HG02571 (cell line): ENCODE results near the gene ARHGEF19.
A peak's percentile ranks its signal among the peaks of the same experiment; 100 is the strongest.
"Not testable (repeated sequence)": the region's sequence is repeated elsewhere in the genome, so short reads cannot be mapped to it uniquely, and the experiment has no call there.

Experiments used
- ATAC-seq: cut with Tn5 transposase; IDR thresholded peaks from one replicate; pipeline ENCODE4 v1.9.1; 2021; ENCODE audit warnings: mild to moderate bottlenecking, moderate library complexity; ENCODE audit not compliant: unreplicated experiment

Gene ARHGEF19

DNA sequence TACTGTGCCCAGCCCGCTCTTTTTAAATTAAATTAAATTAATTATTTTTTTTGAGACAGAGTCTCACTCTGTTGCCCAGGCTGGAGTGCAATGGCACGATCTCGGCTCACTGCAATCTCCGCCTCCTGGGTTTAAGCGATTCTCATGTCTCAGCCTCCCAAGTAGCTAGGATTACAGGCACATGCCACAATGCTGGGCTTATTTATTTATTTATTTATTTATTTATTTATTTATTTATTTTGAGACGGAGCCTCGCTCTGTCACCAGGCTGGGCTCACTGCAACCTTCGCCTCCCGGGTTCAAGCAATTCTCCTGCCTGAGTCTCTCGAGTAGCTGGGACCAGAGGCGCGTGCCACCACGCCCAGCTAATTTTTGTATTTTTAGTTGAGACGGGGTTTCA lies 10.3 kb upstream of the ARHGEF19 start:
- ATAC-seq = not testable (repeated sequence)

- no peak for ATAC-seq
These were observed 9.0 kb upstream of the ARHGEF19 start for GRCh38 chr1:16221499-16221898.

GRCh38 chr1:16219968-16220500 lies 7.6 kb upstream of the ARHGEF19 start:
- ATAC-seq = no peak

- no peak for ATAC-seq
These were observed 6.2 kb upstream of the ARHGEF19 start for GRCh38 chr1:16218674-16219071.

- no peak for ATAC-seq
These were observed 5.7 kb upstream of the ARHGEF19 start for GRCh38 chr1:16218014-16218673.

- peak; percentile 70 for ATAC-seq
These were observed 4.8 kb upstream of the ARHGEF19 start for GRCh38 chr1:16217061-16217785.

DNA sequence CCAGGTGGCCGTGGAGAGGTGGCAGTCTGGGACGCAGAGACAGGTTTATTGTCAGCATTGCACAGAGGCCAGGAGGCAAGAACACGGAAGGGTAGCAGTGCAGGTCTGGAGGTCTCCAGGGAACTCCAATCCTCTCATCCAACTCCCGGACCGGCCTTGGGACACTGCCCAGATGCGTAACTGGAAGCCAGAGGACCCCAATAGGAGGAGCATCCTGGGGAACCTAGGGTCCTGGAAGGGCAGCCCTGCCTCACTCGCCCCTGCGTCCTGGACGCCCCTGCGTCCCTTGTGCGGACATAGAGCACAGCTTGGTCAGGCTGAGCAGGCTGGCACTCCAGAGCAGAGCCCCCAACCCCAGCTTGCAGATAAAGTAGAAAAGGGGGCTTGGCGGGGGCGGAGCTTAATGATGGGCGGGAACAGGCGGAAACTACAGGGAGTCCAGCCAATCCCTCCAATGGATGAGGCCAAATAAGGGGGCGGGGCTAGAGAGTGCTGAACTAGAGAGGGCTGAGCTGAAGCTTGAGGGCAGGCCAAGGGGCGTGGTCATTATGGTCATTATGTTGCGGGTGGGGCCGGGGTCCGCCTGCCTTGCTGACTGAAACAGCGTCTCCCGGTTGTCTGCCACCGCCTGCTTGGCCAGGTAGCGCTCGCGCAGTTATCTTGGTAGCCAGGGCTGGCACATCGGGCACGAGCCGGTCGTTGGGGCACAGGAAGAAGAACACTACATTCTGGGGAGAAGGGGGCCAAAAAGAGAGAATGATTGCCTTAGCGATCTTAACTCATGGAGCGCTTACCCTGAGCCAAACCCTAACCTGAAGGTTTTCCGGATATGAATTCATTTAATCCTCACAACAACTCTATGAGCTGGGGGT lies 3.7 kb upstream of the ARHGEF19 start:
- ATAC-seq = peak; percentile 38

DNA sequence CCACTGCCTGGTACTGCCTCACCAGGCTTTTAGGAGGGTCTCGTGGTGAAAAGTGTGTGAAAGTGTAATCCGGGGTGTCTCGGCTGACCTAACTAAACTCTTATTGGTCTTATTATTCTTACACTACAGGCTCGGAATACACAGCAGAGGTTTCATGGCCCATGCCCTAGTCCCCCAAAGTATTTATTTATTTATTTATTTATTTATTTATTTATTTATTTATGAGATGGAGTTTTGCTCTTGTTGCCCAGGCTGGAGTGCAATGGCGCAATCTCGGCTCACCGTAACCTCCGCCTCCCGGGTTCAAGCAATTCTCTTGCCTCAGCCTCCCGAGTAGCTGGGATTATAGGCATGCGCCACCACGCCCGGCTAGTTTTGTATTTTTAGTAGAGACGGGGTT lies 2.8 kb upstream of the ARHGEF19 start:
- ATAC-seq = not testable (repeated sequence)

DNA sequence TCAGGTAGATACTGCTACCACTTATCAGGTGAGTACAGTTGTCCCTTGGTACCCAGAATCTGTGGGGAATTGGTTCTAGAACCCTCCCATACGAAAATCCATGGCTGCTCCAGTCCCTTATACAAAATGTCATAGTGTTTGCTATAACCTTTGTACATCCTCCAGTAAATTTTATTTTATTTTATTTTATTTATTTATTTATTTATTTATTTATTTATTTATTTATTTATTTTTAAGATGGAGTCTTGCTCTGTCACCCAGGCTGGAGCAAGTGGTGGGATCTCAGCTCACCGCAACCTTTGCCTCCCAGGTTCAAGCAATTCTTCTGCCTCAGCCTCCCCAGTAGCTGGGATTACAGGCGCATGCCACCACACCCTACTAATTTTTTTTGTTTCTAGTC lies 1.1 kb upstream of the ARHGEF19 start:
- not testable (repeated sequence) for ATAC-seq

GRCh38 chr1:16213013-16213412 lies 561 bp upstream of the ARHGEF19 start:
- no peak for ATAC-seq

GRCh38 chr1:16211824-16212223 lies 628 bp downstream of the ARHGEF19 start:
- no peak for ATAC-seq

DNA sequence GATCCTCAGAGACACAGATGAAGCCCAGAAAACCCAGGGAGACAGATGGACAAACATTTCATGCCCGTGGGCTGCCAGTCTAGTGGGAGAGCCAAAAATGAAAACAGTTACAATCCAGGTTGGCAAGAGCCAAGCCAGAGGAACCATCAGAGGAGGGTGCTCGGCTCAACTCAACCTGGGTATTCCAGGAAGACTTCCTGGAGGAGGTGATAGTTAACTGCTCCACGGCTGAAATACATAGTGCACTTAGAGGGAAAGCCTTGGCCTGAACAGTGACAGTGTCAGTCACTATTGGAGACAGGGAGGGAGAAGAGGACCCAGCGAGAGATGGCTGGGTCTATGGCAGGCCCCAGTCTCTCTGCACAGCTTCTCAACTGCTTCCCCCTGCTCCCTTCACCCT lies 1.9 kb downstream of the ARHGEF19 start:
- ATAC-seq = no peak

GRCh38 chr1:16209847-16210407 lies 2.5 kb downstream of the ARHGEF19 start:
- ATAC-seq = no peak

GRCh38 chr1:16209132-16209846 lies 3.2 kb downstream of the ARHGEF19 start:
- ATAC-seq = no peak

DNA sequence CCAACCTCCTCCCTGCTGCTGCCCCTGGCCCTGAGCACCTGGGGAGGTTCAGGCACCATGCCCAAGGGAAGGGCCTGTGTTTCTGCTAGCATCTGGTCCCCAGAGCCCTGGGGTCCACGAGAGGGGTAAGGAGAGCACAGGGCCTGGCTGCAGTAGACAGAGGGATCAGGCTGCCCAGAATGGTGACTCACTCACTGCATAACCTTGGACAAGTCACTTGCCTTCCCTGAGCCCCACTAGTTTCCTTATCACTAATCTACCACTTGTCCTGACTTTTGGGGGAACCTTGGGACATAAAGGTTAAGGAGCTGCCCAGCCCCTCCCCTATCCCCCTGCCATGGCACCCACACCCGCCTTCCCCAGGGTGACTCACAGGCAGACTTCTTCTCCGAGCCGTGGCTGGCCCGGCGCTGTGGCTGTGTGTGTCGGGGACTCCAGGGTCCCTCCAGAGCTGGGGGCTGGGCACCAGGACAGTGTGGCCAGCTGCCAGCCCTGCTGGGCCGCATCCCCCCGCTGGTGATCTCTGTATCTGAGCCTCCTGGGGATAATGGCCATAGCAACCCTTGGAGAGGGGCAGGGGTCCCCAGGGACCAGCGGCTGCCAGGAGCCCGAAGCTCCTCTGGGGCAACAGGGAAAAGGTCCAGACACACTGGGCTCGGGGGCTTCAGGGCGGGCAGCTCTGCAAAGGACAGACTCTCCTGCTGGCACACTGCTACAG lies 4.0 kb downstream of the ARHGEF19 start:
- no peak for ATAC-seq

- no peak for ATAC-seq
These were observed 4.9 kb downstream of the ARHGEF19 start for GRCh38 chr1:16207318-16208269.

DNA sequence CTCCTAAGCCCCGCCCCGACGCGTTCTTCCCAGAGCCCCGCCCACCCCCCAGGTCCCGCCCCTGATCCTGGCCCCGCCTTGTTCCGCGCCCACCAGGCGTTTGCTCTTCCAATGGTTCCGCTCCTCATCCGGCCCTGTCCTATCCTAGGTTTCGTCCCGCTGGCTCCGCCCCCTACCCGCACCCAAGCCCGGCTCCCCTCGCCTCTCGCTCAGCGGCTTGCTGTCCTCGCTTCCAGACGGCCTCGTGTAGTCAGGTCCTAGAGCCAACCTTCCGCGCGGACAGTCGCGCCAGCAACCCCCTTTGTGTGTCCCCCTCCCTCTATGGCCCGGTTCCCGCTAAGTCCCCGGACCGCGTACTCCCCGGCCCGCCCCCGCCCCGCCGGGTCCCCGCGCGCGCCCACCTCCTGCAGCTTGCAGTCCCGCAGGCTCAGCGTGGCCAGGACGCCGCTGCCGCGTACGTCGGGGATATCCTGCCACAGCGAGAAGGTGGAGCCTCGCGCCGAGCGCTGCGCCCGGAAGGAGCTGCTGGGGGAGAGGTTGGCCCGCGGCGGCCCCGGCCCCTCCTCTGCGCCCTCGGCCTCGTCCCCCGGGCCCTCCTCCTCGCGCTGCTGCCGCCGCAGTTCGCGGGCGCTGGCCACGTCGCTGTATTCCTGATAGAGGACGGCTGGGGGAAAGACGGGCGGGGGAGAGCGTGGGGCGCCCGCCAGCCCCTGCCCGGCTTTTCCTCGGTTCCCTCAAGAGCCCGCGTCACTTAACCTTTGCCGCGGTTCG lies 5.7 kb downstream of the ARHGEF19 start:
- peak; percentile 71 for ATAC-seq
